ENCODE measurements around the gene NIN.

The NIN gene

DNA sequence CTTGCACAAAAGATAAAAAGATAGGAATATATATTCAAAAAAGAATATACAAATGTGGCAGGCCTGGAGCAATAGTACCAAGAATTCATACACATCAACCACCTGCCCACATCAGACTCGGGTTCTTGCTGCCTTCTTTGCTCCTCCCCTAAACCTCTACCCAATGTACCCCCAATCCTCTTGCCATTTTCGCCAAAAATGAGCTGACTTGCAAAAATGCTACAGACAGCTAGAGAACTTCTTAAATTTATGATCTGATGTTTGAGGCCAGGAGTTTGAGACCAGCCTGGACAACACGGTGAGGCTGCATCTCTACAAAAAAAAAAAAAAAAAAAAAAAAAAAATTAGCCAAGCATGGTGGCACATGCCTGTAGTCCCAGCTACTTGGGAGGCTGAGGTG lies 119.9 kb downstream of the NIN start:
- TF ChIP-seq ZFP30 (CRISPR knock-in tag; IDR thresholded peaks at IDR 0.05) (no peak), ZFP3 (CRISPR knock-in tag; IDR thresholded peaks at IDR 0.05) (no peak), BACH2 (CRISPR knock-in tag; IDR thresholded peaks at IDR 0.05; ENCODE audit: borderline replicate concordance) (no peak), TCF4 (CRISPR knock-in tag; IDR thresholded peaks at IDR 0.05; ENCODE audit: borderline replicate concordance) (no peak), ZNF565 (CRISPR knock-in tag; conservative IDR thresholded peaks at IDR 0.05; ENCODE audit: low read depth) (no peak), ZNF8 (CRISPR knock-in tag; IDR thresholded peaks at IDR 0.05) (no peak), ESRRG (CRISPR knock-in tag; IDR thresholded peaks at IDR 0.05) (no peak), ARNTL (CRISPR knock-in tag; IDR thresholded peaks at IDR 0.05; ENCODE audit: borderline replicate concordance, low read depth) (no peak), GLIS3 (CRISPR knock-in tag; IDR thresholded peaks at IDR 0.05) (no peak), OSR1 (CRISPR knock-in tag; IDR thresholded peaks at IDR 0.05) (no peak)
- TF ChIP-seq, protein P1, sequence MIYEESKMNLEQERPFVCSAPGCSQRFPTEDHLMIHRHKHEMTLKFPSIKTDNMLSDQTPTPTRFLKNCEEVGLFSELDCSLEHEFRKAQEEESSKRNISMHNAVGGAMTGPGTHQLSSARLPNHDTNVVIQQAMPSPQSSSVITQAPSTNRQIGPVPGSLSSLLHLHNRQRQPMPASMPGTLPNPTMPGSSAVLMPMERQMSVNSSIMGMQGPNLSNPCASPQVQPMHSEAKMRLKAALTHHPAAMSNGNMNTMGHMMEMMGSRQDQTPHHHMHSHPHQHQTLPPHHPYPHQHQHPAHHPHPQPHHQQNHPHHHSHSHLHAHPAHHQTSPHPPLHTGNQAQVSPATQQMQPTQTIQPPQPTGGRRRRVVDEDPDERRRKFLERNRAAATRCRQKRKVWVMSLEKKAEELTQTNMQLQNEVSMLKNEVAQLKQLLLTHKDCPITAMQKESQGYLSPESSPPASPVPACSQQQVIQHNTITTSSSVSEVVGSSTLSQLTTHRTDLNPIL (CRISPR knock-in tag; IDR thresholded peaks at IDR 0.05; ENCODE audit: low read depth), result no peak
- TF ChIP-seq, protein P2, sequence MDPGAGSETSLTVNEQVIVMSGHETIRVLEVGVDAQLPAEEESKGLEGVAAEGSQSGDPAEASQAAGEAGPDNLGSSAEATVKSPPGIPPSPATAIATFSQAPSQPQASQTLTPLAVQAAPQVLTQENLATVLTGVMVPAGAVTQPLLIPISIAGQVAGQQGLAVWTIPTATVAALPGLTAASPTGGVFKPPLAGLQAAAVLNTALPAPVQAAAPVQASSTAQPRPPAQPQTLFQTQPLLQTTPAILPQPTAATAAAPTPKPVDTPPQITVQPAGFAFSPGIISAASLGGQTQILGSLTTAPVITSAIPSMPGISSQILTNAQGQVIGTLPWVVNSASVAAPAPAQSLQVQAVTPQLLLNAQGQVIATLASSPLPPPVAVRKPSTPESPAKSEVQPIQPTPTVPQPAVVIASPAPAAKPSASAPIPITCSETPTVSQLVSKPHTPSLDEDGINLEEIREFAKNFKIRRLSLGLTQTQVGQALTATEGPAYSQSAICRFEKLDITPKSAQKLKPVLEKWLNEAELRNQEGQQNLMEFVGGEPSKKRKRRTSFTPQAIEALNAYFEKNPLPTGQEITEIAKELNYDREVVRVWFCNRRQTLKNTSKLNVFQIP (CRISPR knock-in tag; IDR thresholded peaks at IDR 0.05; ENCODE audit: borderline replicate concordance, low read depth), result no peak
- TF ChIP-seq, protein P3, sequence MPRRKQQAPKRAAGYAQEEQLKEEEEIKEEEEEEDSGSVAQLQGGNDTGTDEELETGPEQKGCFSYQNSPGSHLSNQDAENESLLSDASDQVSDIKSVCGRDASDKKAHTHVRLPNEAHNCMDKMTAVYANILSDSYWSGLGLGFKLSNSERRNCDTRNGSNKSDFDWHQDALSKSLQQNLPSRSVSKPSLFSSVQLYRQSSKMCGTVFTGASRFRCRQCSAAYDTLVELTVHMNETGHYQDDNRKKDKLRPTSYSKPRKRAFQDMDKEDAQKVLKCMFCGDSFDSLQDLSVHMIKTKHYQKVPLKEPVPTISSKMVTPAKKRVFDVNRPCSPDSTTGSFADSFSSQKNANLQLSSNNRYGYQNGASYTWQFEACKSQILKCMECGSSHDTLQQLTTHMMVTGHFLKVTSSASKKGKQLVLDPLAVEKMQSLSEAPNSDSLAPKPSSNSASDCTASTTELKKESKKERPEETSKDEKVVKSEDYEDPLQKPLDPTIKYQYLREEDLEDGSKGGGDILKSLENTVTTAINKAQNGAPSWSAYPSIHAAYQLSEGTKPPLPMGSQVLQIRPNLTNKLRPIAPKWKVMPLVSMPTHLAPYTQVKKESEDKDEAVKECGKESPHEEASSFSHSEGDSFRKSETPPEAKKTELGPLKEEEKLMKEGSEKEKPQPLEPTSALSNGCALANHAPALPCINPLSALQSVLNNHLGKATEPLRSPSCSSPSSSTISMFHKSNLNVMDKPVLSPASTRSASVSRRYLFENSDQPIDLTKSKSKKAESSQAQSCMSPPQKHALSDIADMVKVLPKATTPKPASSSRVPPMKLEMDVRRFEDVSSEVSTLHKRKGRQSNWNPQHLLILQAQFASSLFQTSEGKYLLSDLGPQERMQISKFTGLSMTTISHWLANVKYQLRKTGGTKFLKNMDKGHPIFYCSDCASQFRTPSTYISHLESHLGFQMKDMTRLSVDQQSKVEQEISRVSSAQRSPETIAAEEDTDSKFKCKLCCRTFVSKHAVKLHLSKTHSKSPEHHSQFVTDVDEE (CRISPR knock-in tag; IDR thresholded peaks at IDR 0.05), result no peak

DNA sequence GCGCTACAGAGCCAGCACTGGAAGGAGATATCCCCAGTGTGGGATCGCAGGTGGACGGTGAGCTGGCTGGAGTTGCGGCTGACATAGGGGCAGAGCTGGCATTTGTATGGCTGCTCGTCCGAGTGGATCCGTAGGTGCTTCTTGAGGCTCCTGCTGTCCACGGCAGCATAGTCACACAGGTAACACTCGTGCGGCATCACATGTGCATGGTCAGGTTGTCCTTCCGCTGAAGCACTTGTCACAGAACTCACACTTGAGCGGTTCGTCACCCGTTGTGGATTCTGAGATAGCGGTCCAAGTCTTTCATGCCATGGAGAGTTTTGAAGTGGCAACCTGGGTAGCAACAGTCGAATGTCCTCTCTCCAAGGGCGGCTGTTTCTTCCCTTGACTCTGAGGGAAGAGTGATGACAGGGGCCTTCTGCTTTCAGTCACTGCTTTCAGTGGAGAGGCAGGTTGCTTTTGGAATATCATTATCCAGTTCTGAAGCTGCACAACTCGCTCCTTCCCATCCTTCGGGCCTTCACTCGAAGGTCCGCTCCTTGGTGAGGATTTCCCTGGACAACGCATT lies 125.9 kb downstream of the NIN start:
- no peak for ATAC-seq
- TF ChIP-seq ZNF70 (CRISPR knock-in tag; IDR thresholded peaks at IDR 0.05), result no peak
- TF ChIP-seq, protein P4, sequence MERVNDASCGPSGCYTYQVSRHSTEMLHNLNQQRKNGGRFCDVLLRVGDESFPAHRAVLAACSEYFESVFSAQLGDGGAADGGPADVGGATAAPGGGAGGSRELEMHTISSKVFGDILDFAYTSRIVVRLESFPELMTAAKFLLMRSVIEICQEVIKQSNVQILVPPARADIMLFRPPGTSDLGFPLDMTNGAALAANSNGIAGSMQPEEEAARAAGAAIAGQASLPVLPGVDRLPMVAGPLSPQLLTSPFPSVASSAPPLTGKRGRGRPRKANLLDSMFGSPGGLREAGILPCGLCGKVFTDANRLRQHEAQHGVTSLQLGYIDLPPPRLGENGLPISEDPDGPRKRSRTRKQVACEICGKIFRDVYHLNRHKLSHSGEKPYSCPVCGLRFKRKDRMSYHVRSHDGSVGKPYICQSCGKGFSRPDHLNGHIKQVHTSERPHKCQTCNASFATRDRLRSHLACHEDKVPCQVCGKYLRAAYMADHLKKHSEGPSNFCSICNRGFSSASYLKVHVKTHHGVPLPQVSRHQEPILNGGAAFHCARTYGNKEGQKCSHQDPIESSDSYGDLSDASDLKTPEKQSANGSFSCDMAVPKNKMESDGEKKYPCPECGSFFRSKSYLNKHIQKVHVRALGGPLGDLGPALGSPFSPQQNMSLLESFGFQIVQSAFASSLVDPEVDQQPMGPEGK (CRISPR knock-in tag; IDR thresholded peaks at IDR 0.05; ENCODE audit: borderline replicate concordance), result no peak
- no peak for TF ChIP-seq TOX (CRISPR knock-in tag; IDR thresholded peaks at IDR 0.05; ENCODE audit: borderline replicate concordance)
- no peak for TF ChIP-seq TCF4 (CRISPR knock-in tag; IDR thresholded peaks at IDR 0.05; ENCODE audit: borderline replicate concordance)
- TF ChIP-seq, protein P3 (CRISPR knock-in tag; IDR thresholded peaks at IDR 0.05), result no peak
- no peak for TF ChIP-seq BACH2 (CRISPR knock-in tag; IDR thresholded peaks at IDR 0.05; ENCODE audit: borderline replicate concordance)
- TF ChIP-seq ZFP3 (CRISPR knock-in tag; IDR thresholded peaks at IDR 0.05), result no peak
- TF ChIP-seq ARNTL (CRISPR knock-in tag; IDR thresholded peaks at IDR 0.05; ENCODE audit: borderline replicate concordance, low read depth), result no peak
- TF ChIP-seq RARB (CRISPR knock-in tag; IDR thresholded peaks at IDR 0.05), result no peak
- no peak for TF ChIP-seq ZNF8 (CRISPR knock-in tag; IDR thresholded peaks at IDR 0.05)
- no peak for TF ChIP-seq GLIS3 (CRISPR knock-in tag; IDR thresholded peaks at IDR 0.05)
- TF ChIP-seq ZNF565 (CRISPR knock-in tag; conservative IDR thresholded peaks at IDR 0.05; ENCODE audit: low read depth), result no peak
- TF ChIP-seq ZC3H10 (CRISPR knock-in tag; IDR thresholded peaks at IDR 0.05), result no peak
- TF ChIP-seq ZFP30 (CRISPR knock-in tag; IDR thresholded peaks at IDR 0.05), result no peak
- no peak for TF ChIP-seq ESRRG (CRISPR knock-in tag; IDR thresholded peaks at IDR 0.05)
- TF ChIP-seq, protein P1 (CRISPR knock-in tag; IDR thresholded peaks at IDR 0.05; ENCODE audit: low read depth), result no peak
- no peak for TF ChIP-seq CSDC2 (CRISPR knock-in tag; IDR thresholded peaks at IDR 0.05)

More for the DNA sequence above, 119.9 kb downstream of the NIN start:
- ATAC-seq, result no peak

Measured in SK-N-SH treated with all-trans-retinoic acid at 6 μM for 48 hours (cell line).